ENCODE results near the gene IKBKE.
"Not testable (repeated sequence)": the region's sequence is repeated elsewhere in the genome, so short reads cannot be mapped to it uniquely, and the experiment has no call there.

Gene IKBKE

GRCh38 chr1:206476058-206476457 lies 5.8 kb downstream of the IKBKE start:
- DNase-seq (ENCODE audit: low read depth in 2 of 2): no peak

GRCh38 chr1:206476591-206476990 lies 6.3 kb downstream of the IKBKE start:
- DNase-seq (ENCODE audit: low read depth in 2 of 2): no peak

GRCh38 chr1:206477110-206477509 lies 6.8 kb downstream of the IKBKE start:
- DNase-seq (ENCODE audit: low read depth in 2 of 2): no peak

GRCh38 chr1:206477581-206478380 lies 7.5 kb downstream of the IKBKE start:
- DNase-seq (ENCODE audit: low read depth in 2 of 2): no peak

- no peak for DNase-seq (ENCODE audit: low read depth in 2 of 2)
Observed at GRCh38 chr1:206478746-206479145, 8.5 kb downstream of the IKBKE start.

- peak; percentile 47 to 51 for DNase-seq (ENCODE audit: low read depth in 2 of 2)
Observed at GRCh38 chr1:206479183-206480125, 9.2 kb downstream of the IKBKE start.

GRCh38 chr1:206480211-206480610 lies 9.9 kb downstream of the IKBKE start:
- no peak for DNase-seq (ENCODE audit: low read depth in 2 of 2)

GRCh38 chr1:206482611-206483010 lies 12.3 kb downstream of the IKBKE start:
- DNase-seq (ENCODE audit: low read depth in 2 of 2): no peak

GRCh38 chr1:206483864-206484263 lies 13.6 kb downstream of the IKBKE start:
- DNase-seq (ENCODE audit: low read depth in 2 of 2): not testable (repeated sequence)

GRCh38 chr1:206484901-206485300 lies 14.6 kb downstream of the IKBKE start:
- DNase-seq (ENCODE audit: low read depth in 2 of 2): no peak

GRCh38 chr1:206486995-206487788 lies 16.9 kb downstream of the IKBKE start:
- no peak for DNase-seq (ENCODE audit: low read depth in 2 of 2)

- no peak for DNase-seq (ENCODE audit: low read depth in 2 of 2)
Observed at GRCh38 chr1:206487970-206488369, 17.7 kb downstream of the IKBKE start.

GRCh38 chr1:206488466-206488865 lies 18.2 kb downstream of the IKBKE start:
- no peak for DNase-seq (ENCODE audit: low read depth in 2 of 2)

GRCh38 chr1:206489980-206490770 lies 19.9 kb downstream of the IKBKE start:
- DNase-seq (ENCODE audit: low read depth in 2 of 2): peak; percentile 53 to 56

- DNase-seq (ENCODE audit: low read depth in 2 of 2): no peak
Observed at GRCh38 chr1:206490771-206491405, 20.6 kb downstream of the IKBKE start.

- no peak for DNase-seq (ENCODE audit: low read depth in 2 of 2)
Observed at GRCh38 chr1:206491616-206492015, 21.3 kb downstream of the IKBKE start.

- no peak for DNase-seq (ENCODE audit: low read depth in 2 of 2)
Observed at GRCh38 chr1:206492589-206492988, 22.3 kb downstream of the IKBKE start.

GRCh38 chr1:206493279-206493678 lies 23.0 kb downstream of the IKBKE start:
- DNase-seq (ENCODE audit: low read depth in 2 of 2): no peak

- DNase-seq (ENCODE audit: low read depth in 2 of 2): no peak
Observed at GRCh38 chr1:206495011-206495461, 24.8 kb downstream of the IKBKE start.

- DNase-seq (ENCODE audit: low read depth in 2 of 2): no peak
Observed at GRCh38 chr1:206495493-206496046, 25.3 kb downstream of the IKBKE start.
